Neural crest cell (in vitro differentiated cells): ENCODE results near the gene RPS6KA5. TPM values are rescaled to one million over a fixed set of nuclear protein-coding genes. Genes with fewer than 3 reads are reported as not detected.

Experiments used
- DNase-seq: peaks from one replicate; pipeline ENCODE4 v3.0.0; 2021; ENCODE audit warnings: low read depth, mixed read lengths, low spot score
- H3K27ac Mint-ChIP-seq: one replicate; pipeline ENCODE4 v1.8.0; 2021; ENCODE audit warnings: mild to moderate bottlenecking, mixed read lengths; ENCODE audit not compliant: unreplicated experiment
- H3K27me3 Mint-ChIP-seq: 2 replicates; pipeline ENCODE4 v1.8.0; 2021; ENCODE audit warnings: low read depth, mild to moderate bottlenecking, mixed read lengths
- H3K36me3 Mint-ChIP-seq: 2 replicates; pipeline ENCODE4 v1.8.0; 2021; ENCODE audit warnings: low read depth, mild to moderate bottlenecking, mixed read lengths
- H3K4me1 Mint-ChIP-seq: 2 replicates; pipeline ENCODE4 v1.8.0; 2021; ENCODE audit warnings: mixed read lengths
- H3K4me3 Mint-ChIP-seq: one replicate; pipeline ENCODE4 v1.8.0; 2021; ENCODE audit warnings: mild to moderate bottlenecking, mixed read lengths
- H3K9me3 Mint-ChIP-seq: 2 replicates; pipeline ENCODE4 v1.8.0; 2021; ENCODE audit warnings: mixed read lengths
- total RNA-seq: library from RNA; stranded (reverse); gene quantifications from 2 replicates; pipeline ENCODE4 v1.2.1, GENCODE V29; 2021
- TF ChIP-seq, protein P1 (sequence below): fragments of 200-600 bp; sonication (generic); conservative IDR thresholded peaks from 2 replicates; pipeline ENCODE4 v1.5.0; 2021; ENCODE audit warnings: antibody characterized with exemption, mild to moderate bottlenecking

RPS6KA5 gene
- total RNA-seq, 1 donor from 2014 or later: 2.2 TPM

GRCh38 chr14:91005716-91006115, 54.7 kb downstream of the RPS6KA5 start:
- Mint-ChIP-seq H3K9me3 (no peaks in the 10 kb centered on the region), H3K27me3 (no peaks in the 10 kb centered on the region), H3K4me3 (no peak overlapping the region), H3K4me1 (no peaks in the 10 kb centered on the region), H3K27ac (no peak overlapping the region), H3K36me3 (no peaks in the 10 kb centered on the region)
- DNase-seq: no peak
- TF ChIP-seq, protein P1, sequence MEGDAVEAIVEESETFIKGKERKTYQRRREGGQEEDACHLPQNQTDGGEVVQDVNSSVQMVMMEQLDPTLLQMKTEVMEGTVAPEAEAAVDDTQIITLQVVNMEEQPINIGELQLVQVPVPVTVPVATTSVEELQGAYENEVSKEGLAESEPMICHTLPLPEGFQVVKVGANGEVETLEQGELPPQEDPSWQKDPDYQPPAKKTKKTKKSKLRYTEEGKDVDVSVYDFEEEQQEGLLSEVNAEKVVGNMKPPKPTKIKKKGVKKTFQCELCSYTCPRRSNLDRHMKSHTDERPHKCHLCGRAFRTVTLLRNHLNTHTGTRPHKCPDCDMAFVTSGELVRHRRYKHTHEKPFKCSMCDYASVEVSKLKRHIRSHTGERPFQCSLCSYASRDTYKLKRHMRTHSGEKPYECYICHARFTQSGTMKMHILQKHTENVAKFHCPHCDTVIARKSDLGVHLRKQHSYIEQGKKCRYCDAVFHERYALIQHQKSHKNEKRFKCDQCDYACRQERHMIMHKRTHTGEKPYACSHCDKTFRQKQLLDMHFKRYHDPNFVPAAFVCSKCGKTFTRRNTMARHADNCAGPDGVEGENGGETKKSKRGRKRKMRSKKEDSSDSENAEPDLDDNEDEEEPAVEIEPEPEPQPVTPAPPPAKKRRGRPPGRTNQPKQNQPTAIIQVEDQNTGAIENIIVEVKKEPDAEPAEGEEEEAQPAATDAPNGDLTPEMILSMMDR: no peak

GRCh38 chr14:91004987-91005386, 55.5 kb downstream of the RPS6KA5 start:
- no peak overlapping the region for H3K27ac Mint-ChIP-seq
- H3K4me1 Mint-ChIP-seq: no peaks in the 10 kb centered on the region
- H3K36me3 Mint-ChIP-seq: no peaks in the 10 kb centered on the region
- no peaks in the 10 kb centered on the region for H3K9me3 Mint-ChIP-seq
- TF ChIP-seq, protein P1: no peak
- H3K27me3 Mint-ChIP-seq: no peaks in the 10 kb centered on the region
- DNase-seq: no peak
- no peak overlapping the region for H3K4me3 Mint-ChIP-seq

DNA sequence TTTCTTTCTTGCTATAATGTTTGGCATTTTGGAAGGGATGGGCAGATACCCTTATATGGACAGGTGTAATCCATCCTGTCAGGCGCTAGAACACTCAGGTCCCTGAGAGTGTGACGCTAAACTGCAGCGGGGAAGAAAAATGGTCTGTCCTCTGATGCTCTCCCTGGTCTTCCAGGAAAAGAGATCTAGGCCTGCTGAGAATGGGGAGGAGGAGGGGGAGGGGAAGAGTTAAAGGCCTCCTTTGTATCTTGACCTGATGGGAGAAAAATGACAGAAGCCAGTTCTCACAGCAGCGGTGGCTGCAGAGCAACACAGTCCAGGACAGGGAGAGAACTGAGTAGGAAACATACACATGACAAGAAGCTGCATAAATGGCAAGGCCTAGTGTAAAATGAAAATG, 61.1 kb downstream of the RPS6KA5 start:
- Mint-ChIP-seq H3K27ac (peak overlapping the region; percentile 82), H3K9me3 (no peaks in the 10 kb centered on the region), H3K4me1 (peaks cover 17% of the 10 kb centered on the region), H3K4me3 (no peak overlapping the region), H3K36me3 (no peaks in the 10 kb centered on the region), H3K27me3 (no peaks in the 10 kb centered on the region)
- TF ChIP-seq, protein P1: no peak
- peak; percentile 4 for DNase-seq

- TF ChIP-seq, protein P1: no peak
- no peaks in the 10 kb centered on the region for H3K27me3 Mint-ChIP-seq
These were observed 63.5 kb downstream of the RPS6KA5 start for GRCh38 chr14:90996967-90997366.

DNA sequence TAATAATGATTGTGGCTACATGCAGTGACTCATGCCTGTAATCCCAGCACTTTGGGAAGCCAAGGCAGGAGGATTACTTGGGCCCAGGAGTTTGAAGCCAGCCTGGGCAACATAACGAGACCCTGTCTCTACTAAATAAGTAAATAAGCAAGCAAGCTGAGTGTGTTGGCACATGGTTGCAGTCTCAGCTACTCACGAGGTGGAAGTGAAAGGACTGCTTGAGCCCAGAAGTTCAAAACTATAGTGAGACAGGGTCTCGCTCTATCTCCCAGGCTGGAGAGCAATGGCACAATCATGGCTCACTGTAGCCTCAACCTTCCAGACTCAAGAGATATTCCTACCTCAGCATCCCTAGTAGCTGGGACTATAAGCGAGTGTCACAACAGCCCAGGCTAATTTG, 64.7 kb downstream of the RPS6KA5 start:
- H3K36me3 Mint-ChIP-seq: no peaks in the 10 kb centered on the region
- DNase-seq: no peak
- no peaks in the 10 kb centered on the region for H3K27me3 Mint-ChIP-seq
- H3K9me3 Mint-ChIP-seq: no peaks in the 10 kb centered on the region
- no peak overlapping the region for H3K27ac Mint-ChIP-seq
- no peak overlapping the region for H3K4me3 Mint-ChIP-seq
- peaks cover 17% of the 10 kb centered on the region for H3K4me1 Mint-ChIP-seq
- TF ChIP-seq, protein P1: no peak

More at GRCh38 chr14:90996967-90997366, 63.5 kb downstream of the RPS6KA5 start:
- Mint-ChIP-seq H3K4me1 (peaks cover 17% of the 10 kb centered on the region), H3K9me3 (no peaks in the 10 kb centered on the region), H3K27ac (no peak overlapping the region), H3K4me3 (no peak overlapping the region), H3K36me3 (no peaks in the 10 kb centered on the region)
- no peak for DNase-seq

DNA sequence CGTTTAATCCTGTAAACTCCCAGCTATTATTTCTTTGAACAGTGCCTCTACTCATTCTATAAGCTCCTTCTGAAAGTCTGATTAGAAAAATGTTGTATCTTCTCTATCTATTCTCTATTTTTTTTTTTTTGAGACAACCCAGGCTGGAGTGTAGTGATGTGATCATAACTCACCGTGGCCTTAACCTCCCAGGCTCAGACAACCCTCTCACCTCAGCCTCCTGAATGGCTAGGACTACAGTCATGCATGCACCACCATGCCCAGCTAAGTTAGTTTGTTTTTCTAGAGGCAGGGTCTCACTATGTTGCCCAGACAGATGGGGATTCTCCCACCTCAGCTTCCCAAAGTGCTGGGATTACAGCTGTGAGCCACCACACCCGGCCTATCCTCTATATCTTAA, 66.6 kb downstream of the RPS6KA5 start:
- Mint-ChIP-seq H3K27me3 (no peaks in the 10 kb centered on the region), H3K4me3 (no peak overlapping the region), H3K9me3 (no peaks in the 10 kb centered on the region), H3K4me1 (peaks cover 6% of the 10 kb centered on the region), H3K36me3 (no peaks in the 10 kb centered on the region), H3K27ac (no peak overlapping the region)
- TF ChIP-seq, protein P1: no peak
- no peak for DNase-seq
